H1 (cell line): ENCODE measurements around the gene SNX6. TPM values are rescaled to one million over a fixed set of nuclear protein-coding genes. Genes with fewer than 3 reads are reported as not detected.
A peak's percentile ranks its signal among the peaks of the same experiment; 100 is the strongest.

Experiments
- CTCF ChIA-PET: fragments of 300-600 bp; sonication (Branson Sonifier 250); formaldehyde crosslinking; loops from one replicate; lab custom pipeline; 2021; ENCODE audit not compliant: partially characterized antibody; lab: Charles Lee
- POLR2A ChIA-PET: fragments of 300-600 bp; sonication (Branson Sonifier 250); formaldehyde crosslinking; loops from one replicate; lab custom pipeline; 2021; ENCODE audit warnings: inconsistent platforms; ENCODE audit not compliant: partially characterized antibody; lab: Charles Lee
- DNase-seq, 2 experiments: peaks; one replicate each; pipeline versions ENCODE4 v3.0.0 to v3.0.0-alpha.2; 2010 to 2022; ENCODE audit warnings: low spot score in 2 of 2, low read depth in 1 of 2, mixed read lengths in 1 of 2
- FAIRE-seq: peaks from 2 replicates; lab custom pipeline; 2011; peaks lifted over from hg19 to GRCh38; lab: Jason Lieb, UNC
- H2AFZ ChIP-seq: 2 replicates; pipeline ENCODE4 v1.8.1; 2012; ENCODE audit warnings: low read length, inconsistent platforms
- H2AK5ac ChIP-seq: 2 replicates; pipeline ENCODE4 v1.6.1; 2013; ENCODE audit warnings: low read depth, low read length
- H2BK120ac ChIP-seq: replicated peaks from 2 replicates; pipeline ENCODE3; 2013; ENCODE audit warnings: low read depth, low read length, inconsistent platforms
- H2BK12ac ChIP-seq: 2 replicates; pipeline ENCODE4 v1.6.1; 2013; ENCODE audit warnings: low read depth, low read length
- H2BK15ac ChIP-seq: 2 replicates; pipeline ENCODE4 v1.6.1; 2013; ENCODE audit warnings: low read length
- H2BK20ac ChIP-seq: 2 replicates; pipeline ENCODE4 v1.6.1; 2013; ENCODE audit warnings: low read length
- H2BK5ac ChIP-seq: 2 replicates; pipeline ENCODE4 v1.6.1; 2013; ENCODE audit warnings: low read depth, low read length
- H3K14ac ChIP-seq: 2 replicates; pipeline ENCODE4 v1.6.1; 2013; ENCODE audit warnings: inconsistent platforms; ENCODE audit not compliant: insufficient read length
- H3K18ac ChIP-seq: 2 replicates; pipeline ENCODE4 v1.6.1; 2013; ENCODE audit warnings: low read length; ENCODE audit errors: extremely low read depth
- H3K23ac ChIP-seq: 2 replicates; pipeline ENCODE4 v1.6.1; 2013; ENCODE audit warnings: inconsistent platforms; ENCODE audit not compliant: insufficient read length
- H3K23me2 ChIP-seq: 2 replicates; pipeline ENCODE4 v1.6.1; 2013; ENCODE audit warnings: low read depth, low read length
- H3K27ac ChIP-seq: 2 replicates; pipeline ENCODE4 v1.6.1; 2011; ENCODE audit warnings: low read depth, low read length, inconsistent platforms
- H3K27me3 ChIP-seq, 4 experiments: replicated peaks in 1 of 4; 1 replicate in 1 of 4; 2 replicates in 3 of 4; pipeline versions ENCODE4 v1.6.1 to v1.8.1; 2011 to 2013; ENCODE audit warnings: low read length in 3 of 4, mild to moderate bottlenecking in 3 of 4, inconsistent platforms in 2 of 4, mixed read lengths in 2 of 4, moderate library complexity in 1 of 4; ENCODE audit not compliant: control insufficient read depth in 3 of 4, insufficient read depth in 3 of 4; ENCODE audit errors: extremely low read depth in 1 of 4
- H3K36me3 ChIP-seq, 4 experiments: 2 replicates each; pipeline versions ENCODE4 v1.6.1 to v1.8.1; 2011 to 2013; ENCODE audit warnings: mild to moderate bottlenecking in 4 of 4, low read length in 3 of 4, moderate library complexity in 2 of 4, control low read depth in 1 of 4, inconsistent platforms in 1 of 4; ENCODE audit not compliant: insufficient read depth in 4 of 4, control insufficient read depth in 2 of 4
- H3K4ac ChIP-seq: replicated peaks from 2 replicates; pipeline ENCODE3; 2013; ENCODE audit warnings: low read length, low read depth, mixed read lengths, inconsistent platforms; ENCODE audit not compliant: insufficient read length
- H3K4me1 ChIP-seq, 4 experiments: replicated peaks in 1 of 4; 1 replicate in 1 of 4; 2 replicates in 3 of 4; pipeline versions ENCODE4 v1.6.1 to v1.8.1; 2011 to 2013; ENCODE audit warnings: low read length in 3 of 4, inconsistent platforms in 2 of 4, mixed read lengths in 1 of 4; ENCODE audit not compliant: insufficient read depth in 4 of 4, control insufficient read depth in 3 of 4
- H3K4me2 ChIP-seq, 2 experiments: 2 replicates each; pipeline versions ENCODE4 v1.6.1 to v1.8.1; 2011 to 2013; ENCODE audit warnings: low read depth in 2 of 2, low read length in 2 of 2, control low read depth in 1 of 2, inconsistent platforms in 1 of 2, mild to moderate bottlenecking in 1 of 2; ENCODE audit not compliant: insufficient read depth in 1 of 2
- H3K4me3 ChIP-seq, 4 experiments: fragments of 200-600, 300-600 bp in 1 of 4; sonication (generic), shearing (Covaris generic), sonication (Bioruptor Twin) in 1 of 4; 2 replicates each; pipeline versions ENCODE4 v1.5.1 to v1.8.1; 2011 to 2016; ENCODE audit warnings: low read length in 4 of 4, low read depth in 3 of 4, control low read depth in 2 of 4, inconsistent platforms in 2 of 4, mild to moderate bottlenecking in 2 of 4, mixed read lengths in 1 of 4, moderate library complexity in 1 of 4; ENCODE audit not compliant: insufficient read depth in 2 of 4; ENCODE audit errors: extremely low read depth in 1 of 4
- H3K56ac ChIP-seq: replicated peaks from 2 replicates; pipeline ENCODE3; 2013; ENCODE audit warnings: low read depth, mild to moderate bottlenecking, mixed read lengths, low read length, inconsistent platforms; ENCODE audit not compliant: insufficient read length
- H3K79me1 ChIP-seq: 2 replicates; pipeline ENCODE4 v1.6.1; 2013; ENCODE audit warnings: low read depth, low read length, control low read depth
- H3K79me2 ChIP-seq, 2 experiments: 2 replicates each; pipeline versions ENCODE4 v1.6.1 to v1.8.1; 2012 to 2013; ENCODE audit warnings: low read length in 2 of 2, mild to moderate bottlenecking in 2 of 2, inconsistent platforms in 1 of 2; ENCODE audit not compliant: insufficient read depth in 2 of 2, control insufficient read depth in 1 of 2
- H3K9ac ChIP-seq, 4 experiments: replicated peaks in 1 of 4; 1 replicate in 1 of 4; 2 replicates in 3 of 4; pipeline versions ENCODE4 v1.6.1 to v1.8.1; 2011 to 2013; ENCODE audit warnings: low read depth in 3 of 4, low read length in 3 of 4, control low read depth in 2 of 4, mild to moderate bottlenecking in 2 of 4, moderate library complexity in 2 of 4, inconsistent platforms in 1 of 4; ENCODE audit errors: extremely low read depth in 1 of 4
- H3K9me3 ChIP-seq, 2 experiments: 2 replicates each; pipeline versions ENCODE4 v1.6.1 to v1.8.1; 2012 to 2013; ENCODE audit warnings: mild to moderate bottlenecking in 2 of 2, moderate library complexity in 2 of 2, control low read depth in 1 of 2, inconsistent platforms in 1 of 2, low read depth in 1 of 2, low read length in 1 of 2, mixed read lengths in 1 of 2; ENCODE audit not compliant: insufficient read depth in 2 of 2
- H4K20me1 ChIP-seq, 2 experiments: replicated peaks in 1 of 2; 2 replicates each; pipeline versions ENCODE3 to v1.8.1; 2011 to 2013; ENCODE audit warnings: inconsistent platforms in 2 of 2, low read length in 2 of 2, mild to moderate bottlenecking in 1 of 2; ENCODE audit not compliant: insufficient read depth in 2 of 2, control insufficient read depth in 1 of 2
- H4K5ac ChIP-seq: 2 replicates; pipeline ENCODE4 v1.6.1; 2013; ENCODE audit warnings: low read length, low read depth, mixed read lengths, inconsistent platforms; ENCODE audit not compliant: insufficient read length
- H4K8ac ChIP-seq: 2 replicates; pipeline ENCODE4 v1.8.0; 2013; ENCODE audit warnings: mild to moderate bottlenecking, moderate library complexity, low read length, inconsistent platforms; ENCODE audit not compliant: insufficient read depth; ENCODE audit errors: extremely low read depth
- H4K91ac ChIP-seq: replicated peaks from 2 replicates; pipeline ENCODE3; 2013; ENCODE audit warnings: low read length, mixed read lengths, inconsistent platforms; ENCODE audit not compliant: insufficient read length
- BRCA1 ChIP-seq: IDR thresholded peaks from 2 replicates; pipeline ENCODE4 v1.6.1; 2012; ENCODE audit warnings: low read depth, low read length, improper control_type of control experiment
- POLR2AphosphoS5 ChIP-seq: IDR thresholded peaks from 2 replicates; pipeline ENCODE4 v1.6.1; 2011; ENCODE audit warnings: low read depth, low read length
- RBBP5 ChIP-seq: IDR thresholded peaks from 2 replicates; pipeline ENCODE4 v1.7.1; 2012; ENCODE audit warnings: low read depth, mild to moderate bottlenecking, inconsistent platforms, low read length, moderate library complexity, borderline replicate concordance
- SAP30 ChIP-seq: fragments of 300-600 bp; sonication (generic); IDR thresholded peaks from 2 replicates; pipeline ENCODE4 v1.7.1; 2012; ENCODE audit warnings: low read length, moderate library complexity, mild to moderate bottlenecking, inconsistent platforms; ENCODE audit not compliant: insufficient read depth, insufficient replicate concordance
- TAF1 ChIP-seq: IDR thresholded peaks from 2 replicates; pipeline ENCODE4 v1.6.1; 2011; ENCODE audit warnings: mild to moderate bottlenecking, low read depth, low read length
- TEAD4 ChIP-seq: IDR thresholded peaks from 2 replicates; pipeline ENCODE4 v1.6.1; 2012; ENCODE audit warnings: low read depth, low read length, inconsistent platforms, mixed read lengths
- WGBS, 2 experiments: shearing (Covaris generic) in 1 of 2; methylation state at CpG; one replicate each; pipeline versions ENCODE4 v1.1.6 to v1.1.7; 2013 to 2015; ENCODE audit warnings: low lambda C conversion rate in 2 of 2, mixed read lengths in 2 of 2, inconsistent platforms in 1 of 2, low coverage in 1 of 2, missing lambda C conversion rate in 1 of 2; ENCODE audit not compliant: insufficient replicate concordance in 2 of 2, insufficient coverage in 1 of 2, insufficient read length in 1 of 2; ENCODE audit errors: extremely low coverage in 1 of 2, missing lambda C conversion rate in 1 of 2; 5-methylcytosine and 5-hydroxymethylcytosine counted together
- long read RNA-seq, 2 experiments: library from RNA in 1 of 2; library from capped mRNA in 1 of 2; stranded (forward); transcript quantifications; one replicate each; pipeline ENCODE4 v2.0.0, GENCODE V29; 2021; ENCODE audit warnings: inconsistent platforms in 1 of 2
- polyA minus RNA-seq, 3 experiments: library from RNA; depleted of rRNA, polyadenylated mRNA; stranded (reverse); fragments of >200 nt; gene quantifications; 1 replicate in 2 of 3; 2 replicates in 1 of 3; pipeline ENCODE4 v1.2.3, GENCODE V29; 2011
- polyA plus RNA-seq, 7 experiments: library from polyadenylated mRNA; depleted of rRNA in 3 of 7; stranded (reverse) in 5 of 7; unstranded in 2 of 7; fragments of >200 nt in 5 of 7; fragments of 200-250 nt in 2 of 7; gene quantifications; 1 replicate in 5 of 7; 2 replicates in 1 of 7; 4 replicates in 1 of 7; pipeline versions ENCODE4 v1.2.1 to v1.2.3, GENCODE V29; 2011 to 2013; ENCODE audit warnings: missing spikeins in 2 of 7, mixed read lengths in 2 of 7
- total RNA-seq: library from RNA; stranded (reverse); fragmentation: NEBNext Ultra II Directional; extraction: Animal tissue kit (Norgen Biotek cat#: 25700); gene quantifications from 2 replicates; pipeline ENCODE4 v1.2.1, GENCODE V29; 2021
- TF ChIP-seq, protein P1 (sequence below): IDR thresholded peaks from 2 replicates; pipeline ENCODE4 v1.6.1; 2012; ENCODE audit warnings: inconsistent platforms

Gene SNX6
- 54.8 and 71.1 TPM in 2 replicates for total RNA-seq
- 28.0 and 53.4 TPM in 2 replicates for polyA plus RNA-seq (2011; rRNA removed)
- 53.0 TPM for polyA plus RNA-seq (2011; cell fraction: cytosol; rRNA removed)
- polyA plus RNA-seq (2011; cell fraction: nucleus; rRNA removed), result 6.4 TPM
- 31.2 to 76.1 TPM (median 42.9 TPM) in 4 replicates for polyA plus RNA-seq (2012, experiment 1 of 2)
- polyA plus RNA-seq (2012, experiment 2 of 2), result 6.2 TPM
- polyA plus RNA-seq (2013, experiment 1 of 2), result 51.5 TPM
- polyA plus RNA-seq (2013, experiment 2 of 2), result 51.7 TPM
- polyA minus RNA-seq (2011; rRNA and poly(A)+ RNA removed), result 18.0 and 28.3 TPM in 2 replicates
- 16.6 TPM for polyA minus RNA-seq (2011; cell fraction: cytosol; rRNA and poly(A)+ RNA removed)
- 18.0 TPM for polyA minus RNA-seq (2011; cell fraction: nucleus; rRNA and poly(A)+ RNA removed)
- long read RNA-seq, experiment 1, transcript SNX6-201 (14 exons, 2,001 nt), result major isoform, 14 of 73 reads
- long read RNA-seq, experiment 1, transcript SNX6-202 (13 exons, 3,398 nt), result minor isoform, 8 of 73 reads
- long read RNA-seq, experiment 1, partial matches to known transcripts, result 28 of 73 reads
- long read RNA-seq, experiment 1, other reads (novel, unspliced or antisense), result 23 of 73 reads
- long read RNA-seq, experiment 2, transcript SNX6-201 (14 exons, 2,001 nt), result major isoform, 72 of 99 reads
- long read RNA-seq, experiment 2, partial matches to known transcripts, result 1 of 99 reads
- long read RNA-seq, experiment 2, other reads (novel, unspliced or antisense), result 26 of 99 reads

DNA sequence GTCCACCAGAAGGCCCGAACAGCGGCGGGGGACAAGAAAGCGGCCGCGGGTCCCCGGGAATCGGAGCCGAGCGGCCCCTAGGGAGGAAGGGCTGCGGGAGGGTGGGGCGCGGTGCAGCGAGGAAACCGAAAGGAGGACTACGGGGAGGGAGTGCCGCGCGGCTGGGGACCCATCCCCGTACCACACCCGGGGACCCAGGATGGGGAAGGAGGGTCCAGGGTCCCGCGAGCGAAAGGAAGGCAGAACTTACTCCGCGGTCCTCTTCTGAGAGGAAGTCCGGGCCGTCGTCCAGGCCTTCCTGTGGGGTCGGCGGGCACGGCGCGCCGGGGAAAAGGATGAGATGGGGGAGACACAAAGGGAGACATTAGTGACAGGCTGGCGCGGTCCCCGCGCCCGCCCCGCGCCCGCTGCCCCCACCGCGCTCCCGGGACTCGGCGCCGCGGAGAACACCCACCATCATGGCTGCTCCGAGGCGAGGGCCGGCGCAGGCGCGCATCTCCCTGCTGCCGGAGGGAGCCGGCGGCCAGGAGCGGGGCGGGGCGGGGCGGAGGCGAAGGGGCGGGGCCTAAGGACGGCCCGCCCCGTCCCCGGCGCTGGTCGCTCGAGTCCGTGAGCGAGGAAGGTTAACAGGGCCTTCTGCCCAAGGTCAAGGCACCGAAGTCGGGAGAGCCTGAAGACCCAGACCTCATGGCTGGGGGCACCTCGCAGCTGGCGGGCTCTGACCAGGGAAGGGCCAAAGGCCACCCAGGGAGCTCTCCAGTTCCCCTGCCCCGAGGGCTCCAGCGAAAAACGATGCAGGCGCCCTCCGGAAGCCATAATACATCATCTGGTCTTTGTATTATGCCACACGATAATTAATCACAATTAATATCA is at the start of gene SNX6:
Gene SNX6 (minus strand): TSS at position 492 of the 873 bp plus-strand sequence. CDS start 32 bp downstream, at position 460.
- no peaks in the 10 kb centered on the region for H3K79me1 ChIP-seq
- peak within 1 kb of the TSS; percentile 83 for H4K5ac ChIP-seq
- no peaks in the 10 kb centered on the region for H4K20me1 ChIP-seq
- ChIA-PET POLR2A (interaction anchor here (0.6 to 1.4 kb wide), 5 partner anchors 10 to 245 kb away, joined by 3 to 5 read pairs (median 3); partner anchors contain the start of genes BAZ1A and CFL2), CTCF (no interaction called here)
- no peak within 1 kb of the TSS for H2AK5ac ChIP-seq
- peak within 1 kb of the TSS; percentile 93 for H4K91ac ChIP-seq
- peak within 1 kb of the TSS; percentile 86 for H3K27ac ChIP-seq
- peaks cover 4% of the 10 kb centered on the region for H3K23me2 ChIP-seq
- DNase-seq, result peak; percentile 5 to 84
- no peak within 1 kb of the TSS for H2BK20ac ChIP-seq
- H3K9me3 ChIP-seq, result no peaks in the 10 kb centered on the region
- H3K27me3 ChIP-seq, result no peaks in the 10 kb centered on the region
- H2BK15ac ChIP-seq, result no peak within 1 kb of the TSS
- H2BK12ac ChIP-seq, result 0 out of 2 replicates have a peak within 1 kb of the TSS, but pooled peaks have one; percentile 60
- H3K18ac ChIP-seq, result peak within 1 kb of the TSS; percentile 87
- peak within 1 kb of the TSS; percentile 70 to 79 for H3K4me2 ChIP-seq
- peak within 1 kb of the TSS; percentile 95 for H2AFZ ChIP-seq
- no peak within 1 kb of the TSS for H3K4ac ChIP-seq
- H4K8ac ChIP-seq, result peak within 1 kb of the TSS; percentile 96
- peak within 1 kb of the TSS; percentile 91 to 99 (median 92) for H3K4me3 ChIP-seq
- H3K4me1 ChIP-seq, result peaks cover 0 to 2% (median under 1%) of the 10 kb centered on the region in 4 experiments; a peak in 1 of 7 replicates
- H2BK5ac ChIP-seq, result peak within 1 kb of the TSS; percentile 71; the same call in 1 of the 2 replicates
- no peak within 1 kb of the TSS for H2BK120ac ChIP-seq
- peaks cover 0 to 17% of the 10 kb centered on the region in 2 experiments; a peak in 1 of 4 replicates for H3K79me2 ChIP-seq
- no peak within 1 kb of the TSS for H3K14ac ChIP-seq
- peak within 1 kb of the TSS; percentile 93 for H3K56ac ChIP-seq
- no peak within 1 kb of the TSS for H3K23ac ChIP-seq
- WGBS, 2 experiments, result 16% methylated on average over 24 of the region's 84 CpGs; no CpG with 5 or more reads in 1 of the 2 experiments
- H3K9ac ChIP-seq, result peak within 1 kb of the TSS; percentile 73 to 88 (median 84)
- no peaks in the 10 kb centered on the region for H3K36me3 ChIP-seq
- no peak for FAIRE-seq
- TF ChIP-seq TAF1 (peak; percentile 67), RBBP5 (peak; percentile 99), TEAD4 (no peak), BRCA1 (no peak), POLR2AphosphoS5 (peak; percentile 69), SAP30 (peak; percentile 8)
- TF ChIP-seq, protein P1, sequence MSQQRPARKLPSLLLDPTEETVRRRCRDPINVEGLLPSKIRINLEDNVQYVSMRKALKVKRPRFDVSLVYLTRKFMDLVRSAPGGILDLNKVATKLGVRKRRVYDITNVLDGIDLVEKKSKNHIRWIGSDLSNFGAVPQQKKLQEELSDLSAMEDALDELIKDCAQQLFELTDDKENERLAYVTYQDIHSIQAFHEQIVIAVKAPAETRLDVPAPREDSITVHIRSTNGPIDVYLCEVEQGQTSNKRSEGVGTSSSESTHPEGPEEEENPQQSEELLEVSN, result peak; percentile 14; the same call in 1 of the 2 replicates
